Stomach (tissue), 9 donors: ENCODE data around the gene TEDC1. TPM values are rescaled to one million over a fixed set of nuclear protein-coding genes. Genes with fewer than 3 reads are reported as not detected.

Experiments
- DNase-seq, 2 donors: peaks; one replicate each; pipeline versions ENCODE4 v3.0.0 to v3.0.0-alpha.2; 2013 to 2019
- H3K27ac ChIP-seq, 5 donors: fragments of 200-600 bp in 4 of 5; sonication (generic) in 4 of 5; one replicate each; pipeline ENCODE4 v1.5.1; 2013 to 2019; ENCODE audit warnings: mild to moderate bottlenecking in 1 of 5, moderate library complexity in 1 of 5
- H3K27me3 ChIP-seq, 3 donors: fragments of 200-600 bp; sonication (generic); one replicate each; pipeline ENCODE4 v1.5.1; 2017 to 2019; ENCODE audit warnings: mixed run types in 1 of 3
- H3K36me3 ChIP-seq, 4 donors: fragments of 200-600 bp; sonication (generic); 1 replicate in 3 of 4; 2 replicates in 1 of 4; pipeline ENCODE4 v1.5.1; 2016 to 2019
- H3K4me1 ChIP-seq, 4 donors: fragments of 200-600 bp; sonication (generic); one replicate each; pipeline ENCODE4 v1.5.1; 2016 to 2019
- H3K4me3 ChIP-seq, 4 donors: fragments of 200-600 bp; sonication (generic) in 3 of 4; one replicate each; pipeline ENCODE4 v1.5.1; 2016 to 2019; ENCODE audit warnings: mild to moderate bottlenecking in 1 of 4
- H3K9me3 ChIP-seq, 4 donors: fragments of 200-600 bp; sonication (generic); one replicate each; pipeline ENCODE4 v1.5.1; 2016 to 2019
- EP300 ChIP-seq: sonication (generic); formaldehyde crosslinking; IDR thresholded peaks from one replicate; pipeline ENCODE4 v1.6.1; 2017; ENCODE audit warnings: antibody characterized with exemption
- POLR2A ChIP-seq, 4 donors: fragments of 450-650 bp; IDR thresholded peaks; one replicate each; pipeline ENCODE4 v1.6.1; 2016; ENCODE audit warnings: antibody characterized with exemption in 4 of 4, control low read depth in 2 of 4, mild to moderate bottlenecking in 1 of 4, moderate library complexity in 1 of 4
- POLR2AphosphoS5 ChIP-seq, 3 donors: sonication (generic); formaldehyde crosslinking; IDR thresholded peaks; one replicate each; pipeline ENCODE4 v1.6.1; 2016; ENCODE audit warnings: antibody characterized with exemption in 3 of 3
- WGBS, 5 donors: extraction: QIAGEN DNeasy Blood & Tissue Kit in 3 of 5; methylation state at CpG; one replicate each; pipeline versions ENCODE4 v1.1.5 to v1.1.7; 2013 to 2018; 5-methylcytosine and 5-hydroxymethylcytosine counted together
- intact Hi-C: fragments of 100-400 bp; cut with DNase I; formaldehyde crosslinking; loops from one replicate; pipeline ENCODE4 v1.15.1; 2023; ENCODE audit warnings: low total_unique reads
- polyA plus RNA-seq, 3 donors: library from polyadenylated mRNA; stranded (reverse); fragments of 200-250 nt; gene quantifications; one replicate each; pipeline ENCODE4 v1.2.3, GENCODE V29; 2013
- total RNA-seq, 5 donors: library from RNA; depleted of rRNA; stranded (reverse); fragments of >200 nt; gene quantifications; one replicate each; pipeline versions ENCODE4 v1.1.0 to v1.2.3, GENCODE V29; 2014 to 2016
- TF ChIP-seq, protein P1 (sequence below), 7 experiments: fragments of 450-650 bp in 4 of 7; fragments of 200-600 bp in 3 of 7; sonication (generic) in 3 of 7; IDR thresholded peaks; one replicate each; pipeline ENCODE4 v1.5.1; 2016 to 2019; ENCODE audit warnings: antibody characterized with exemption in 7 of 7, control low read depth in 2 of 7, mild to moderate bottlenecking in 1 of 7
- donor health status: healthy with polysubstance abuse.
- donor health status: Bipolar disorder and iron deficiency.
- donor health status: healthy.

TEDC1 gene
- total and polyA plus RNA-seq, 8 donors: 3.0 to 167 (median 17.9) TPM

DNA sequence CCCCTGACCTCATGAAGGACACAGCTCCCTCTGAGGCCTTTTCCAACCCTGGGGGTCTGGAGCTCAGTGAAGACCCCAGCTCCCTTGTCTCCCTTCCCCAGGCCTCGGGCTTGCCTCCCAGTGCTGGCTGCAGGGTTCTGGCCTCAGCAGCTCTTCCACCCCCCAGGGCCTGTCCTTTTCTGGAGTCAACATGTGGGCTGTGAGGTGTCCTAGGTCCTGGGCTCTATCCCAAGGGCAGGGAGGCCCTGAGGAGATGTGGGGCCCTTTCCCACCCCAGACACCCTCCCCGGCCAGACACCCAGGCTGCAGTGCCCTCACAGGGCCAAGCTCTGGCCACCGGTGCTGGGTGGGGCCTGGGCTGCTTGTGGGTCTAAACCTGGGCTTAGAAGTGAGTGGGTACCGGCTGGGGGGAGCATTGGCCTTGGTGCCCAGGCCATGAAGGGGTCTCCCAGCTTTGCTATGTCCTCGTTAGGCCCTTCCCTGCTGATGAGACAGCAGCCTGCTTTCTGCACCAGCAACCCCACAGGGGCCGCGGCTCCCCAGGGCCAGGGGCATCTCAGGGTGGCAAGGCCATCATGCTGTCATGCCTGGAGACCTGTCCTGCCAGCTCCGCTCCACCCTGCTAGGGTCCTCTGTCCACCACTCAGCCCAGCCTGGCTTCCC, 19.1 kb upstream of the TEDC1 start:
- Histone ChIP-seq H3K4me3 (no peak overlapping the region), H3K27me3 (peaks cover 0 to 39% (median 0%) of the 10 kb centered on the region in 3 donors), H3K36me3 (peaks cover 5 to 41% (median 32%) of the 10 kb centered on the region in 4 donors), H3K9me3 (no peaks in the 10 kb centered on the region), H3K4me1 (peaks cover 61 to 96% (median 87%) of the 10 kb centered on the region in 4 donors), H3K27ac (peak overlapping the region in 4 of 5 donors; percentile 38 to 90 (median 80))
- TF ChIP-seq EP300: no peak
- no peak for TF ChIP-seq POLR2A (IDR thresholded peaks at IDR 0.05)
- no peak for TF ChIP-seq POLR2AphosphoS5 (IDR thresholded peaks at IDR 0.05)
- TF ChIP-seq, protein P1, sequence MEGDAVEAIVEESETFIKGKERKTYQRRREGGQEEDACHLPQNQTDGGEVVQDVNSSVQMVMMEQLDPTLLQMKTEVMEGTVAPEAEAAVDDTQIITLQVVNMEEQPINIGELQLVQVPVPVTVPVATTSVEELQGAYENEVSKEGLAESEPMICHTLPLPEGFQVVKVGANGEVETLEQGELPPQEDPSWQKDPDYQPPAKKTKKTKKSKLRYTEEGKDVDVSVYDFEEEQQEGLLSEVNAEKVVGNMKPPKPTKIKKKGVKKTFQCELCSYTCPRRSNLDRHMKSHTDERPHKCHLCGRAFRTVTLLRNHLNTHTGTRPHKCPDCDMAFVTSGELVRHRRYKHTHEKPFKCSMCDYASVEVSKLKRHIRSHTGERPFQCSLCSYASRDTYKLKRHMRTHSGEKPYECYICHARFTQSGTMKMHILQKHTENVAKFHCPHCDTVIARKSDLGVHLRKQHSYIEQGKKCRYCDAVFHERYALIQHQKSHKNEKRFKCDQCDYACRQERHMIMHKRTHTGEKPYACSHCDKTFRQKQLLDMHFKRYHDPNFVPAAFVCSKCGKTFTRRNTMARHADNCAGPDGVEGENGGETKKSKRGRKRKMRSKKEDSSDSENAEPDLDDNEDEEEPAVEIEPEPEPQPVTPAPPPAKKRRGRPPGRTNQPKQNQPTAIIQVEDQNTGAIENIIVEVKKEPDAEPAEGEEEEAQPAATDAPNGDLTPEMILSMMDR (IDR thresholded peaks at IDR 0.05): no peak
- no peak for DNase-seq
- intact Hi-C loops: no loop called here
- 71 to 78% (median 76%) methylated on average over 3 to 8 of the region's 8 CpGs for WGBS, 5 donors

- peak overlapping the region in 1 of 4 donors; percentile 3 for H3K4me3 ChIP-seq
- TF ChIP-seq, protein P1 (IDR thresholded peaks at IDR 0.05): peak in 1 of 7 experiments; percentile 21
- TF ChIP-seq POLR2AphosphoS5 (IDR thresholded peaks at IDR 0.05) (no peak), POLR2A (IDR thresholded peaks at IDR 0.05) (no peak)
Measured at GRCh38 chr14:105472486-105472991, 18.5 kb upstream of the TEDC1 start.

GRCh38 chr14:105473033-105473676, 17.9 kb upstream of the TEDC1 start:
- Histone ChIP-seq H3K36me3 (peaks cover 5 to 30% (median 20%) of the 10 kb centered on the region in 4 donors), H3K9me3 (no peaks in the 10 kb centered on the region), H3K4me1 (peaks cover 65 to 94% (median 86%) of the 10 kb centered on the region in 4 donors), H3K27me3 (peaks cover 0 to 49% (median 4%) of the 10 kb centered on the region in 3 donors), H3K27ac (peak overlapping the region; percentile 67 to 90 (median 77)), H3K4me3 (peak overlapping the region; percentile 61 to 86 (median 79))
- peak in 1 of 2 donors; percentile 74 for DNase-seq
- TF ChIP-seq EP300 (no peak), POLR2AphosphoS5 (IDR thresholded peaks at IDR 0.05) (no peak), POLR2A (IDR thresholded peaks at IDR 0.05) (no peak)
- TF ChIP-seq, protein P1 (IDR thresholded peaks at IDR 0.05): no peak
- WGBS, 5 donors: 10 to 22% (median 14%) methylated on average over 2 to 7 of the region's 7 CpGs
- intact Hi-C loops: no loop called here

More at GRCh38 chr14:105472486-105472991, 18.5 kb upstream of the TEDC1 start:
- Histone ChIP-seq H3K27me3 (peaks cover 0 to 43% (median 0%) of the 10 kb centered on the region in 3 donors), H3K27ac (peak overlapping the region; percentile 25 to 90 (median 77)), H3K36me3 (peaks cover 5 to 35% (median 26%) of the 10 kb centered on the region in 4 donors), H3K9me3 (no peaks in the 10 kb centered on the region), H3K4me1 (peaks cover 65 to 96% (median 87%) of the 10 kb centered on the region in 4 donors)
- intact Hi-C loops: no loop called here
- DNase-seq: peak; percentile 58 to 71
- WGBS, 5 donors: 34 to 85% (median 36%) methylated on average over 5 to 12 of the region's 12 CpGs

- 0 to 4% (median 1%) methylated on average over 17 to 60 of the region's 60 CpGs for WGBS, 5 donors
- Histone ChIP-seq H3K4me3 (peak overlapping the region; percentile 61 to 86 (median 79)), H3K36me3 (peaks cover 5 to 30% (median 15%) of the 10 kb centered on the region in 4 donors), H3K9me3 (no peaks in the 10 kb centered on the region), H3K27me3 (peaks cover 0 to 56% (median 10%) of the 10 kb centered on the region in 3 donors), H3K27ac (peak overlapping the region; percentile 76 to 90 (median 77)), H3K4me1 (peaks cover 58 to 94% (median 85%) of the 10 kb centered on the region in 4 donors)
- TF ChIP-seq, protein P1 (IDR thresholded peaks at IDR 0.05): no peak
- TF ChIP-seq POLR2AphosphoS5 (IDR thresholded peaks at IDR 0.05) (no peak), POLR2A (IDR thresholded peaks at IDR 0.05) (no peak), EP300 (no peak)
- intact Hi-C loops: no loop called here
- DNase-seq: peak; percentile 85 to 97
Measured at GRCh38 chr14:105473677-105474482, 17.2 kb upstream of the TEDC1 start.
